GM13976 (cell line): ENCODE data around the gene ARIH1.
"Not testable (repeated sequence)": the region's sequence is repeated elsewhere in the genome, so short reads cannot be mapped to it uniquely, and the experiment has no call there.

Experiments used
- DNase-seq: peaks from one replicate; pipeline ENCODE4 v3.0.0; 2012; ENCODE audit warnings: low spot score
- in situ Hi-C: fragments of 300-500 bp; cut with MboI; formaldehyde crosslinking; loops from one replicate; pipeline ENCODE4 v1.12.0; 2022; ENCODE audit warnings: low sequenced_read_pairs, mixed read lengths, inconsistent platforms; ENCODE audit not compliant: unreplicated experiment
- TF ChIP-seq, protein P1 (sequence below): IDR thresholded peaks from 2 replicates; pipeline ENCODE4 v1.5.1; 2012; ENCODE audit warnings: borderline replicate concordance, mild to moderate bottlenecking; ENCODE audit not compliant: insufficient read depth; ENCODE audit errors: extremely low read depth, missing control alignments, control extremely low read depth

The ARIH1 gene

DNA sequence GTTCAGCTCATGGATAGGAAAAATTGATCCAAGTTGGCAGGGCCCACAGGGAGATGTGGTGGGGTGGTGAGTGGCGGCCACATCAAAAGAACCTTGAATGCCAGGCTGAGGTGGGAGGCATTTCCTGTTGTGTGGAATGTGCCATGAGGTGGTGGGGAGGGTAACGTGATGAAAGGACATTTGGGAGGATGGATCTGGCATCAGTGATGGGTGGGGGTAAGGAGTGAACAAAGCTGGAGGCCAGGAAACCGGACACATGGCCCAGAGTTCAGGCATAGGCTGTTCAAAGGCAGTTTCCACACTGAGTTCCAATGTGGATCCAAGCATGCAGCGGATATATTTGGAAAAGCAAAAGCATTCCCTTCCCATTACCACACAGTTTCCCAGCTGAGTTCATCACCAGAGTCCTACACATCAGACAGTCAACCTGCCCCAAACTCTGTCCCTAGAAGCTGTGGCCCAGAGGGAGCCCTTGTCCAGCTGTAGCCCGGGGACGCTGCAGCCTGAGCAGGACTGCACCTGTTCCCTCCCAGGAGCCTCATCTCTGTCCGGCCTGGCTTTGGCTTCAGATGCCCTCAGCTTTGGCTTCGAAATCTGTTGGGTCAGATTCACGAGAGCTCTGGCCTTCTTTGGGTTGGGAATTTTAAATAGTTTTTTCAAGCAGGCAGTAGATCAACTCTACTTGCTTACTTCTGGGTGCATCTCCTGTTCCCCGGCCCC is 142.5 kb downstream of the ARIH1 start:
- in situ Hi-C loops, result no loop called here
- no peak for DNase-seq
- TF ChIP-seq, protein P1, sequence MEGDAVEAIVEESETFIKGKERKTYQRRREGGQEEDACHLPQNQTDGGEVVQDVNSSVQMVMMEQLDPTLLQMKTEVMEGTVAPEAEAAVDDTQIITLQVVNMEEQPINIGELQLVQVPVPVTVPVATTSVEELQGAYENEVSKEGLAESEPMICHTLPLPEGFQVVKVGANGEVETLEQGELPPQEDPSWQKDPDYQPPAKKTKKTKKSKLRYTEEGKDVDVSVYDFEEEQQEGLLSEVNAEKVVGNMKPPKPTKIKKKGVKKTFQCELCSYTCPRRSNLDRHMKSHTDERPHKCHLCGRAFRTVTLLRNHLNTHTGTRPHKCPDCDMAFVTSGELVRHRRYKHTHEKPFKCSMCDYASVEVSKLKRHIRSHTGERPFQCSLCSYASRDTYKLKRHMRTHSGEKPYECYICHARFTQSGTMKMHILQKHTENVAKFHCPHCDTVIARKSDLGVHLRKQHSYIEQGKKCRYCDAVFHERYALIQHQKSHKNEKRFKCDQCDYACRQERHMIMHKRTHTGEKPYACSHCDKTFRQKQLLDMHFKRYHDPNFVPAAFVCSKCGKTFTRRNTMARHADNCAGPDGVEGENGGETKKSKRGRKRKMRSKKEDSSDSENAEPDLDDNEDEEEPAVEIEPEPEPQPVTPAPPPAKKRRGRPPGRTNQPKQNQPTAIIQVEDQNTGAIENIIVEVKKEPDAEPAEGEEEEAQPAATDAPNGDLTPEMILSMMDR, result no peak

- DNase-seq, in situ Hi-C loops: not testable (repeated sequence)
Measured at GRCh38 chr15:72623854-72624253, 149.7 kb downstream of the ARIH1 start.

- DNase-seq, in situ Hi-C loops: not testable (repeated sequence)
Measured at GRCh38 chr15:72626153-72626552, 152.0 kb downstream of the ARIH1 start.

DNA sequence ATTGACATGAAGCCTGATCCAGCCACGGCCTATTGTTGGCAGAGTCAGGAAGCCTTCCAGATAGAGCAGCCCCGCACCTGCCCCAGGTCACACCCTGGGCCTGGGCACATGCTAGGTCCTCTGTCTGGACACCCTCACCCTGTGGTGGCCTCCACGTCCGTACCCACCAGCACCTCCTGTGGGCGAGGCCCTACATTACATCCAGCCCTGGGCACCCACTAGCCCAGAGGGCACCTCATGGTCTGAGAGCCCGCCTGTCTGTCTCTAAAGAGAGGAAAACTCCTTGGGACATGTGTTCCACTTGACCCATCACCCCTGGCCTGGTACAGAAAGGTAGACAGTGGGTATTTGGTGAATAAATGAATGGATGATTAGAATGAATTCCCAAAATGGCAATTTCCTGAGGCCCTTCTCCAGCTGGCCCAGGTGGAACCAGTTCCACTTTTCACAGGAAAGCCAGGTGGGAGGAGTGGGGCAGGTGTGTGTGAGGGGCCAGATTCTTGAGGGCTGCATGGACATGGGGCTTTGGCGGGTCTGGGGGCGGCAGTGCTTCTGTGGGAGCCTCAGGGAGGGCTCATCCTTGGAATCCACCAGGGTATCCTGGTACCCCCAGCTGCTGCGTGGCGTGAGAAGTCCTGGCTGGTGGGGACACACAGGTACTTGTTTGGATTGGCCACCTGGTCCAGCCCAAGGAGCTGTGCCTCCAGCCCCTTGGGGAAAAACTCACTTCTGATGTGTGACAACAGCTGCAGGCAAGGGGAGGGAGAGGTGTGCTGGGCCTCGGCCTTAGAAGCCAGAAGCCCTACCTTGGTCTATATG is 154.3 kb downstream of the ARIH1 start:
- TF ChIP-seq, protein P1, result peak; percentile 14
- DNase-seq, in situ Hi-C loops: not testable (repeated sequence)

GRCh38 chr15:72629068-72629570 is 155.0 kb downstream of the ARIH1 start:
- in situ Hi-C loops, DNase-seq: not testable (repeated sequence)

- DNase-seq, in situ Hi-C loops: not testable (repeated sequence)
Measured at GRCh38 chr15:72636519-72637282, 162.6 kb downstream of the ARIH1 start.

GRCh38 chr15:72639759-72640483 is 165.8 kb downstream of the ARIH1 start:
- DNase-seq, in situ Hi-C loops: not testable (repeated sequence)

DNA sequence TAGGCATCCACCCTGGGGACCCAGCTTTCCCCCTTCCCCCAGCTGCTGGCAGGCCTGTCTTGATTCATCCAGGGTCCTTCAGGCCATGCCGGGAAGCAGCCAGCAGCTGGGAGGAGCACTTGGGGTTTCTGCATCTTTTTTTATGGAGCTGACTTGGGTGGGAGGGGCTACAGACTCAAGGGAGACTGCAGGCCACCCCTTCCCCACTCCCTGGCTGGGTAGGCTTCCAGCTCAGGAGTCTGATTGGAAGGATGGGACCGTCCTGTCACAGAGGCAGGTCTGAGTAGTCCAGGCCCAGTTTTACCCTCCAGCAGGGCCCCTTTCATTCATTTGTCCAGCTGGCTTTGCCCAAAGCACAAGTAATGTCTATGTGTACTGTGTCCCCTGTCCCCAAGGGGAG is 168.1 kb downstream of the ARIH1 start:
- DNase-seq, in situ Hi-C loops: not testable (repeated sequence)

DNA sequence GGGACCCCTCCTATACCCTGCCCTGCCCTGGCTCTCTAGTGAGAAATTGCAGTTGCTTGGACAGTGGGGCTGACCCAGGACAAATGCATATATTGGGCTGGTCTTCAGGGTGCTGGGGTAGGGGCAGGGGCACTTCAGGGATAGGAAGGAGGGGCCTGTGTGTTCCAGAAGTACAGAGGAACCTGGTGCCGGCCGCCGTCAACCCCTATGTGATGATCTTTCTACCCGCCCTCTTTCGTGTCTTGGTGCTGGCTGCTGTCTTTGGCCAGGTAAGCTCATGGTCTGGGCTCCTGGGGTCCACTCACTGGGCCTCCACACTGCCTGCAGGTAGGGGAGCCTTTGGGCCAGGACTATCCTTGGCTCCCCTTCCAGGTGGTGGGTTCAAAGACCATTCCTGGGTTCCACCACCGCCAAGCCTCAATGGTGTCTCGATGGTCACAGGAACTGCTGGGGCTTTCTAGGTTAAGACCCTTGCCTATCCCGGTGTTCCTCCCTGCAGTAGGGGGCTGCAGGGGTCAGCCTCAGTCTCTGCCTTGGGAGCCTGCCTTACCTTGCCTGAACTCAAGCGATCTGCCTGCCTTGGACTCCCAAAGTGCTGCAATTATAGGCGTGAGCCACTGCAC is 174.6 kb downstream of the ARIH1 start:
- in situ Hi-C loops, DNase-seq: not testable (repeated sequence)
